GM12801 (cell line): Measurements from ENCODE around the gene RPS6KL1.

ENCODE experiments used
- TF ChIP-seq, protein P1 (sequence below): IDR thresholded peaks from one replicate; pipeline ENCODE4 v1.5.1; 2011; ENCODE audit warnings: control low read depth; ENCODE audit not compliant: insufficient read length; ENCODE audit errors: extremely low read depth

Gene RPS6KL1

GRCh38 chr14:74946659-74947281 lies 23.7 kb upstream of the RPS6KL1 start:
- TF ChIP-seq, protein P1, sequence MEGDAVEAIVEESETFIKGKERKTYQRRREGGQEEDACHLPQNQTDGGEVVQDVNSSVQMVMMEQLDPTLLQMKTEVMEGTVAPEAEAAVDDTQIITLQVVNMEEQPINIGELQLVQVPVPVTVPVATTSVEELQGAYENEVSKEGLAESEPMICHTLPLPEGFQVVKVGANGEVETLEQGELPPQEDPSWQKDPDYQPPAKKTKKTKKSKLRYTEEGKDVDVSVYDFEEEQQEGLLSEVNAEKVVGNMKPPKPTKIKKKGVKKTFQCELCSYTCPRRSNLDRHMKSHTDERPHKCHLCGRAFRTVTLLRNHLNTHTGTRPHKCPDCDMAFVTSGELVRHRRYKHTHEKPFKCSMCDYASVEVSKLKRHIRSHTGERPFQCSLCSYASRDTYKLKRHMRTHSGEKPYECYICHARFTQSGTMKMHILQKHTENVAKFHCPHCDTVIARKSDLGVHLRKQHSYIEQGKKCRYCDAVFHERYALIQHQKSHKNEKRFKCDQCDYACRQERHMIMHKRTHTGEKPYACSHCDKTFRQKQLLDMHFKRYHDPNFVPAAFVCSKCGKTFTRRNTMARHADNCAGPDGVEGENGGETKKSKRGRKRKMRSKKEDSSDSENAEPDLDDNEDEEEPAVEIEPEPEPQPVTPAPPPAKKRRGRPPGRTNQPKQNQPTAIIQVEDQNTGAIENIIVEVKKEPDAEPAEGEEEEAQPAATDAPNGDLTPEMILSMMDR, result no peak

GRCh38 chr14:74945852-74946658 lies 23.0 kb upstream of the RPS6KL1 start:
- TF ChIP-seq, protein P1, result no peak

DNA sequence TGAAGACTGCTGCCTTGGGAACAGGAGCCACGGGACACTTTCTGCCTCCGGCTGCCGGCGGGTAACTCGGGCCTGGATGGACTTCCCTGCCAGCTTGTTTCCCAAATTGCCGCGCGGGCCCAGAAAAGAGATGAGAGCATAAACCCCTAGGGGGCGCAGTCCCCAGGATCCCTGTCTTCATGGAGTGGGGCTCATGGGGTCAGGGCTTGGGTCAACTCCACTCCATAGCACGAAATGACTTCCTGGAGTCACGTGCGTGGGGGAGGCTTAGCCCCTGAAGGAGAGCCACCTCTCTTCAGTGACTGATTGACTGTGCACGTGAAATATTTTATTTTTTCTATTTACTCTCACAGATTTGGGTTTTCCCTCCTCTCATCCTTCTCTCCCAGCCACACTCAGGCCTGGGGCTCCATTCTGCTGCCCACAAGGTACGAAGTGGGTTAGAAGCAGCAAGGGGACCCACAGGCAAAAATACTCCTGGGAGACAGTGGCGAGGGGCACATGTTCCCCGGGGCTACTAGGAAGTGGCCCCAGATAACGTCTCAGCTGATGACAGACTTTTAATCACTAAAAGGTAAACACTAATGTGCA lies 22.3 kb upstream of the RPS6KL1 start:
- TF ChIP-seq, protein P1, result no peak

GRCh38 chr14:74942608-74943007 lies 19.5 kb upstream of the RPS6KL1 start:
- TF ChIP-seq, protein P1, result no peak

GRCh38 chr14:74942181-74942580 lies 19.1 kb upstream of the RPS6KL1 start:
- TF ChIP-seq, protein P1, result no peak

- TF ChIP-seq, protein P1, result no peak
These were observed 18.6 kb upstream of the RPS6KL1 start for GRCh38 chr14:74941676-74942097.

DNA sequence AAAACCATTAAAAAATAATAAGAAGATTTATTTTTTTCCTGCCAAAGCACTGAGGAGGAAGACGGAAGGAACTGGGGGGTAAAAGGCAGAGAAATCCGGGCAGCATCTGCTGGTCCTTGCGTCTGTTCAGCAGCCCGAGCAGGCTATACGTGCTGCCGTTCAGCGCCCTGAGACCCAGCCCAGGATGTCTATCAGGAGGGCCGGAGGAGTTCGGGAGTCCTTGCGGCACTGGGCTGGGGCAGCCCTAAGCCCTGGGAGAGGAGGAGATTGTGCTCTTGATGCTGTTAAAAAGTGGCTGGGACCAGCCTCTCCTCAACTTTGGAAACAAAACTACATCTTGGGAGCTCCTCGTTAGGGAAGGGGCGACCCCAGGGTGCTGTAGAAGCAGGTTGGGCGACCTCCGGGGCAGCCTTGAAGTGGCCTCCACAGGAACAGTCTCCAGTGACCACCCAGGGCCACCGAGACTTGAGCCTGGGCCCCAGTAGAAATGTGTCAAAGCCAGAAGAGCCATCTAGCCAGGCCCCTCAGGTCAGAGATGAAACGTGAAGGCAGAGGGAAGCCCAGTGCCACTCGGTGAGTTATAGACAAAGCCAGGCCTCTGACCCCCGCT lies 18.0 kb upstream of the RPS6KL1 start:
- TF ChIP-seq, protein P1, result no peak
